DND-41 (cell line): ENCODE data around the gene COLGALT1.

Source experiments
- ATAC-seq: fragments of 200-7000 bp; cut with Tn5 transposase; 3 replicates; pipeline ENCODE4 v1.9.1; 2021; ENCODE audit warnings: low read depth; ENCODE audit not compliant: insufficient read depth
- DNase-seq: peaks from one replicate; pipeline ENCODE4 v3.0.0-alpha.2; 2020
- H2AFZ ChIP-seq: 2 replicates; pipeline ENCODE4 v1.6.0; 2012; ENCODE audit warnings: low read depth, low read length
- H3K27ac ChIP-seq: 2 replicates; pipeline ENCODE4 v1.5.1; 2012; ENCODE audit warnings: low read length, inconsistent platforms
- H3K27me3 ChIP-seq: fragments of 200-600 bp; sonication (generic); 2 replicates; pipeline ENCODE4 v1.6.0; 2012; ENCODE audit warnings: low read length, mild to moderate bottlenecking, inconsistent platforms; ENCODE audit not compliant: insufficient read depth, poor library complexity
- H3K36me3 ChIP-seq: 2 replicates; pipeline ENCODE4 v1.5.1; 2012; ENCODE audit warnings: low read length, inconsistent platforms; ENCODE audit not compliant: insufficient read depth
- H3K4me1 ChIP-seq: 2 replicates; pipeline ENCODE4 v1.5.1; 2012; ENCODE audit warnings: mild to moderate bottlenecking, low read length; ENCODE audit not compliant: insufficient read depth
- H3K4me2 ChIP-seq: 2 replicates; pipeline ENCODE4 v1.6.0; 2012; ENCODE audit warnings: mild to moderate bottlenecking, moderate library complexity, low read length, inconsistent platforms; ENCODE audit not compliant: insufficient read depth
- H3K4me3 ChIP-seq, 2 experiments: fragments of 200-600 bp in 1 of 2; shearing (Covaris generic) in 1 of 2; 2 replicates each; pipeline ENCODE4 v1.5.1; 2012 to 2016; ENCODE audit warnings: inconsistent platforms in 2 of 2, low read length in 2 of 2, mild to moderate bottlenecking in 2 of 2, low read depth in 1 of 2, moderate library complexity in 1 of 2
- H3K79me2 ChIP-seq: 2 replicates; pipeline ENCODE4 v1.6.0; 2012; ENCODE audit warnings: low read length, inconsistent platforms; ENCODE audit not compliant: insufficient read depth
- H3K9ac ChIP-seq: 2 replicates; pipeline ENCODE4 v1.6.0; 2012; ENCODE audit warnings: low read depth, mild to moderate bottlenecking, inconsistent platforms, low read length, moderate library complexity
- H3K9me3 ChIP-seq: 2 replicates; pipeline ENCODE4 v1.5.1; 2012; ENCODE audit warnings: low read length, moderate library complexity, mild to moderate bottlenecking, inconsistent platforms; ENCODE audit not compliant: insufficient read depth, severe bottlenecking
- H4K20me1 ChIP-seq: 2 replicates; pipeline ENCODE4 v1.6.0; 2012; ENCODE audit warnings: low read length; ENCODE audit not compliant: insufficient read depth
- CTCF ChIP-seq: IDR thresholded peaks from 2 replicates; pipeline ENCODE4 v1.5.1; 2012; ENCODE audit warnings: borderline replicate concordance, low read length, moderate library complexity, mild to moderate bottlenecking; ENCODE audit not compliant: poor library complexity, severe bottlenecking; ENCODE audit errors: extremely low read depth
- EZH2 ChIP-seq: IDR thresholded peaks from 3 replicates; pipeline ENCODE4 v1.6.1; 2012; ENCODE audit warnings: borderline replicate concordance, low read depth, mild to moderate bottlenecking, moderate library complexity, low read length, inconsistent platforms; ENCODE audit not compliant: severe bottlenecking

COLGALT1 gene

GRCh38 chr19:17560205-17560595 lies 4.8 kb downstream of the COLGALT1 start:
- Histone ChIP-seq H3K27ac (no peak overlapping the region), H3K4me1 (peaks cover 22% of the 10 kb centered on the region), H4K20me1 (peaks cover 16% of the 10 kb centered on the region; the same call in 1 of the 2 replicates), H3K9ac (no peak overlapping the region), H2AFZ (no peak overlapping the region), H3K36me3 (peaks cover 65% of the 10 kb centered on the region), H3K79me2 (peaks cover 38% of the 10 kb centered on the region), H3K4me3 (no peak overlapping the region), H3K27me3 (no peaks in the 10 kb centered on the region), H3K9me3 (no peaks in the 10 kb centered on the region), H3K4me2 (no peak overlapping the region)
- DNase-seq (no peak), ATAC-seq (no peak)
- TF ChIP-seq CTCF, result no peak
- no peak for TF ChIP-seq EZH2

- Histone ChIP-seq H3K4me2 (no peak overlapping the region), H3K4me1 (peaks cover 9% of the 10 kb centered on the region; the same call in 1 of the 2 replicates), H3K27me3 (no peaks in the 10 kb centered on the region), H2AFZ (no peak overlapping the region), H3K9me3 (no peaks in the 10 kb centered on the region), H4K20me1 (peaks cover 14% of the 10 kb centered on the region; the same call in 1 of the 2 replicates), H3K9ac (no peak overlapping the region), H3K36me3 (peaks cover 76% of the 10 kb centered on the region), H3K79me2 (peaks cover 22% of the 10 kb centered on the region), H3K27ac (no peak overlapping the region), H3K4me3 (no peak overlapping the region)
- TF ChIP-seq CTCF (no peak), EZH2 (no peak)
- no peak for DNase-seq
- no peak for ATAC-seq
Measured at GRCh38 chr19:17562097-17562496, 6.6 kb downstream of the COLGALT1 start.

GRCh38 chr19:17562561-17562960 lies 7.1 kb downstream of the COLGALT1 start:
- H3K27ac ChIP-seq, result no peak overlapping the region
- no peak overlapping the region for H3K4me3 ChIP-seq
- DNase-seq (no peak), ATAC-seq (no peak)
- peaks cover 18% of the 10 kb centered on the region for H3K79me2 ChIP-seq
- no peak overlapping the region for H3K9ac ChIP-seq
- H3K36me3 ChIP-seq, result peaks cover 76% of the 10 kb centered on the region
- no peaks in the 10 kb centered on the region for H3K27me3 ChIP-seq
- peaks cover 5% of the 10 kb centered on the region; the same call in 1 of the 2 replicates for H3K4me1 ChIP-seq
- no peaks in the 10 kb centered on the region for H3K9me3 ChIP-seq
- no peak overlapping the region for H2AFZ ChIP-seq
- TF ChIP-seq CTCF, result no peak
- no peak for TF ChIP-seq EZH2
- H4K20me1 ChIP-seq, result peaks cover 17% of the 10 kb centered on the region; the same call in 1 of the 2 replicates
- H3K4me2 ChIP-seq, result no peak overlapping the region
